ENCODE measurements around the gene DNAJC5.
A peak's percentile ranks its signal among the peaks of the same experiment; 100 is the strongest.

The DNAJC5 gene

GRCh38 chr20:63957004-63957689 lies 62.2 kb downstream of the DNAJC5 start:
- no peak for TF ChIP-seq EZH2phosphoT487 (IDR thresholded peaks at IDR 0.05; ENCODE audit: borderline replicate concordance, low read length)
- peaks cover 19% of the 10 kb centered on the region for H3K36me3 ChIP-seq (ENCODE audit: control insufficient read depth, low read length)
- peak overlapping the region; percentile 72 for H3K4me3 ChIP-seq (ENCODE audit: low read length)
- H3K27ac ChIP-seq (ENCODE audit: low read depth, low read length), result peak overlapping the region; percentile 46
- peaks cover 11% of the 10 kb centered on the region; the same call in 1 of the 2 replicates for H4K20me1 ChIP-seq (ENCODE audit: control insufficient read depth, insufficient read depth, low read depth, low read length)
- no peaks in the 10 kb centered on the region for H3K9me3 ChIP-seq (ENCODE audit: control insufficient read depth, insufficient read depth, low read length)
- peaks cover 32% of the 10 kb centered on the region for H3K4me1 ChIP-seq (ENCODE audit: control insufficient read depth, low read length)
- no peaks in the 10 kb centered on the region for H3K9me2 ChIP-seq (replicated peaks; ENCODE audit: control insufficient read depth, low read length)
- H3K79me2 ChIP-seq (ENCODE audit: control insufficient read depth, low read length), result peaks cover 40% of the 10 kb centered on the region
- no peaks in the 10 kb centered on the region for H3K27me3 ChIP-seq (ENCODE audit: control insufficient read depth, low read length)
- H3F3A ChIP-seq (ENCODE audit: control insufficient read depth, insufficient read depth), result 0 out of 2 replicates have a peak, but pooled peaks cover 3% of the 10 kb centered on the region
- peak overlapping the region; percentile 76 for H3K4me2 ChIP-seq (ENCODE audit: low read length)

GRCh38 chr20:63957690-63958441 lies 62.9 kb downstream of the DNAJC5 start:
- Histone ChIP-seq H3K36me3 (ENCODE audit: control insufficient read depth, low read length) (peaks cover 24% of the 10 kb centered on the region), H3K27me3 (ENCODE audit: control insufficient read depth, low read length) (no peaks in the 10 kb centered on the region), H4K20me1 (ENCODE audit: control insufficient read depth, insufficient read depth, low read depth, low read length) (peaks cover 11% of the 10 kb centered on the region; the same call in 1 of the 2 replicates), H3K4me3 (ENCODE audit: low read length) (peak overlapping the region; percentile 72), H3K79me2 (ENCODE audit: control insufficient read depth, low read length) (peaks cover 33% of the 10 kb centered on the region), H3K9me3 (ENCODE audit: control insufficient read depth, insufficient read depth, low read length) (no peaks in the 10 kb centered on the region), H3K4me2 (ENCODE audit: low read length) (peak overlapping the region; percentile 76), H3K27ac (ENCODE audit: low read depth, low read length) (peak overlapping the region; percentile 46), H3K9me2 (replicated peaks; ENCODE audit: control insufficient read depth, low read length) (no peaks in the 10 kb centered on the region), H3K4me1 (ENCODE audit: control insufficient read depth, low read length) (peaks cover 32% of the 10 kb centered on the region), H3F3A (ENCODE audit: control insufficient read depth, insufficient read depth) (0 out of 2 replicates have a peak, but pooled peaks cover 3% of the 10 kb centered on the region)
- no peak for TF ChIP-seq EZH2phosphoT487 (IDR thresholded peaks at IDR 0.05; ENCODE audit: borderline replicate concordance, low read length)
- TF ChIP-seq CTCF (IDR thresholded peaks at IDR 0.05; ENCODE audit: low read depth, low read length, poor library complexity, severe bottlenecking), result no peak

GRCh38 chr20:63958471-63958870 lies 63.5 kb downstream of the DNAJC5 start:
- Histone ChIP-seq H4K20me1 (ENCODE audit: control insufficient read depth, insufficient read depth, low read depth, low read length) (peaks cover 11% of the 10 kb centered on the region; the same call in 1 of the 2 replicates), H3K4me1 (ENCODE audit: control insufficient read depth, low read length) (peaks cover 32% of the 10 kb centered on the region), H3K36me3 (ENCODE audit: control insufficient read depth, low read length) (peaks cover 28% of the 10 kb centered on the region), H3K27me3 (ENCODE audit: control insufficient read depth, low read length) (no peaks in the 10 kb centered on the region), H3F3A (ENCODE audit: control insufficient read depth, insufficient read depth) (0 out of 2 replicates have a peak, but pooled peaks cover 3% of the 10 kb centered on the region), H3K79me2 (ENCODE audit: control insufficient read depth, low read length) (peaks cover 27% of the 10 kb centered on the region), H3K4me2 (ENCODE audit: low read length) (no peak overlapping the region), H3K9me2 (replicated peaks; ENCODE audit: control insufficient read depth, low read length) (no peaks in the 10 kb centered on the region), H3K4me3 (ENCODE audit: low read length) (no peak overlapping the region), H3K27ac (ENCODE audit: low read depth, low read length) (no peak overlapping the region), H3K9me3 (ENCODE audit: control insufficient read depth, insufficient read depth, low read length) (no peaks in the 10 kb centered on the region)
- TF ChIP-seq CTCF (IDR thresholded peaks at IDR 0.05; ENCODE audit: low read depth, low read length, poor library complexity, severe bottlenecking) (no peak), EZH2phosphoT487 (IDR thresholded peaks at IDR 0.05; ENCODE audit: borderline replicate concordance, low read length) (no peak)

All from DOHH2 (cell line).